ENCODE measurements around the gene FOXP1.

- TF ChIP-seq, protein P1, sequence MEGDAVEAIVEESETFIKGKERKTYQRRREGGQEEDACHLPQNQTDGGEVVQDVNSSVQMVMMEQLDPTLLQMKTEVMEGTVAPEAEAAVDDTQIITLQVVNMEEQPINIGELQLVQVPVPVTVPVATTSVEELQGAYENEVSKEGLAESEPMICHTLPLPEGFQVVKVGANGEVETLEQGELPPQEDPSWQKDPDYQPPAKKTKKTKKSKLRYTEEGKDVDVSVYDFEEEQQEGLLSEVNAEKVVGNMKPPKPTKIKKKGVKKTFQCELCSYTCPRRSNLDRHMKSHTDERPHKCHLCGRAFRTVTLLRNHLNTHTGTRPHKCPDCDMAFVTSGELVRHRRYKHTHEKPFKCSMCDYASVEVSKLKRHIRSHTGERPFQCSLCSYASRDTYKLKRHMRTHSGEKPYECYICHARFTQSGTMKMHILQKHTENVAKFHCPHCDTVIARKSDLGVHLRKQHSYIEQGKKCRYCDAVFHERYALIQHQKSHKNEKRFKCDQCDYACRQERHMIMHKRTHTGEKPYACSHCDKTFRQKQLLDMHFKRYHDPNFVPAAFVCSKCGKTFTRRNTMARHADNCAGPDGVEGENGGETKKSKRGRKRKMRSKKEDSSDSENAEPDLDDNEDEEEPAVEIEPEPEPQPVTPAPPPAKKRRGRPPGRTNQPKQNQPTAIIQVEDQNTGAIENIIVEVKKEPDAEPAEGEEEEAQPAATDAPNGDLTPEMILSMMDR (IDR thresholded peaks at IDR 0.05): no peak
- TF ChIP-seq EZH2 (IDR thresholded peaks at IDR 0.05; ENCODE audit: borderline replicate concordance, insufficient read depth, low read depth, low read length, poor library complexity, severe bottlenecking): no peak
Observed at GRCh38 chr3:70963431-70964275, 619.9 kb downstream of the FOXP1 start.

Measured in B cell (primary cell).